Measurements from ENCODE around the gene PTPN1.
"Not testable (repeated sequence)": the region's sequence is repeated elsewhere in the genome, so short reads cannot be mapped to it uniquely, and the experiment has no call there.

The PTPN1 gene

DNA sequence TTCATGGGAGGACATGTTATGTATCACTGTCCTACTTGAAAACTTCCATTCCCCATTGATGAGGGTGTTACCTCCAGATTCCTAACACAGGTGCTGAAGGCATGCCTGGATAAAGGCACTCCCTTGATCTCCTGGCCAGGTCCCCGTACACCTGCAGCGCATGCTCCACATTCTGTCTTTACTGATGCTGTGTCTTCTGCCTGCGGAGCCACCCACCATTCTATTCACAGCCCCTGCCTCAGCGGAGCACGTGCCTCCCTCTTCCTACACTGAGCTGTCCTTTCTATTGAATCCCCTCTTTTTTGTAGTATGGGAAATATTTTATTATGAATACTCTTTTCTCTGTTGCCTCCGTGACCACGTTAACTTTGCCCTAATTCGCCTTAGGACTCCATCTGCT, 25.0 kb downstream of the PTPN1 start:
- TF ChIP-seq, protein P1, sequence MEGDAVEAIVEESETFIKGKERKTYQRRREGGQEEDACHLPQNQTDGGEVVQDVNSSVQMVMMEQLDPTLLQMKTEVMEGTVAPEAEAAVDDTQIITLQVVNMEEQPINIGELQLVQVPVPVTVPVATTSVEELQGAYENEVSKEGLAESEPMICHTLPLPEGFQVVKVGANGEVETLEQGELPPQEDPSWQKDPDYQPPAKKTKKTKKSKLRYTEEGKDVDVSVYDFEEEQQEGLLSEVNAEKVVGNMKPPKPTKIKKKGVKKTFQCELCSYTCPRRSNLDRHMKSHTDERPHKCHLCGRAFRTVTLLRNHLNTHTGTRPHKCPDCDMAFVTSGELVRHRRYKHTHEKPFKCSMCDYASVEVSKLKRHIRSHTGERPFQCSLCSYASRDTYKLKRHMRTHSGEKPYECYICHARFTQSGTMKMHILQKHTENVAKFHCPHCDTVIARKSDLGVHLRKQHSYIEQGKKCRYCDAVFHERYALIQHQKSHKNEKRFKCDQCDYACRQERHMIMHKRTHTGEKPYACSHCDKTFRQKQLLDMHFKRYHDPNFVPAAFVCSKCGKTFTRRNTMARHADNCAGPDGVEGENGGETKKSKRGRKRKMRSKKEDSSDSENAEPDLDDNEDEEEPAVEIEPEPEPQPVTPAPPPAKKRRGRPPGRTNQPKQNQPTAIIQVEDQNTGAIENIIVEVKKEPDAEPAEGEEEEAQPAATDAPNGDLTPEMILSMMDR (IDR thresholded peaks at IDR 0.05) = no peak
- H3K9me3 ChIP-seq = no peaks in the 10 kb centered on the region
- H3K27ac ChIP-seq = peak overlapping the region; percentile 56
- peaks cover 56 to 57% of the 10 kb centered on the region in 2 experiments for H3K4me1 ChIP-seq (ENCODE audit: control insufficient read depth in 1 of 2, insufficient read depth in 1 of 2, low read depth in 1 of 2, low read length in 1 of 2)
- no peak overlapping the region for H3K4me3 ChIP-seq (ENCODE audit: low read depth in 1 of 2, low read length in 1 of 2)
- no peaks in the 10 kb centered on the region for H3K36me3 ChIP-seq
- no peaks in the 10 kb centered on the region for H3K27me3 ChIP-seq

DNA sequence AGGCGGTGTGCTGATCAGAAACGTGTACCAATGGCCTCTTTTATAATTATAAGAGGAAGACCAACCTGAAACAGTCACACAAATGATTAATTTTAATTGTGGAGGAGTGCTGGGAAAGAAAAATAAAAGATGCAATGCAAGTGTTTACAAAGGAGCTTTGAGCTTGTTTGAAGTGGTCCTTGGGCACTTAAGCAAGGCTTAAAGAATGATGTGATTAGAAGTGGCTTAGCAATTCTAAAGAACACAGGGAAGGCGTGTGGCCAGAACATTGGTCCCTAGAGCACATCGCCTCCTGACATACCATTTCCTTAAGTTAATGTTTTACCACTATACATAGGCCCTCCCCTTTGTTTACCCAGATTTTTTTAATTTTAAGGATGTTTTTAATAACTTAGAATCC, 26.1 kb downstream of the PTPN1 start:
- TF ChIP-seq, protein P1 (IDR thresholded peaks at IDR 0.05) = no peak
- H3K4me1 ChIP-seq (ENCODE audit: control insufficient read depth in 1 of 2, insufficient read depth in 1 of 2, low read depth in 1 of 2, low read length in 1 of 2) = peaks cover 68% of the 10 kb centered on the region in 2 experiments

DNA sequence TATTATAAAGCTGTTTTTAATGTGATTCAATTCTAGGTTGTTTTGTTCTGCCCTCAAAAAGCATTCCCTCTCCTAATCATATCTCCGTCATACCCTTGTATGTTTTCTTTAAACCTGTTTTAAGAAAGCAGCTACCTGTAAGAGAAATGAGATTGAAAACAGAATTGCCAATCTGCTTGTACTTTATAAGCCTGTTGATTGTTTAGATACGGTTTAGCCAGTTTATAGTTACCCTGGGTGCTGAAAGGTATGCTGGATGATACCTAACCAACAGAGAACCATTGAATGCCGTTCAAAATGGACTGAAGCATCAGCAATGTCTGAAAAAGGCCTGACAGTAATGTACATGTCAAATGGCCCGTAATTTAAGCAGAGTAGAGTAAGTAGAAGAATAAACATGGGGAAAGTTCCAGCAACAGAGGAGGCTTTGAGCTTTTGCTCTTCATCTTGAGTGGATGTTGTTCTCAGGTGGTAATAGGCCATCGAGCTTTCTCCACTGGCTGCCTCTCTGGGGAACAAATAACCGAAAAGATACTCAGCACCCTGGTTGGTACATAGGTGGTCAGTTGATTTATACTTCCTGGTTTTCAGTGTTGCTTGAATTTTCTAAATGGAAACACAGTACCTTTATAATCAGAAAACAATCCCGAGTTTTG, 27.5 kb downstream of the PTPN1 start:
- H3K27ac ChIP-seq = peak overlapping the region; percentile 83
- peaks cover 71 to 77% of the 10 kb centered on the region in 2 experiments for H3K4me1 ChIP-seq (ENCODE audit: control insufficient read depth in 1 of 2, insufficient read depth in 1 of 2, low read depth in 1 of 2, low read length in 1 of 2)
- H3K4me3 ChIP-seq (ENCODE audit: low read depth in 1 of 2, low read length in 1 of 2) = peak overlapping the region in 1 of 2 experiments; percentile 22
- H3K9me3 ChIP-seq = no peaks in the 10 kb centered on the region
- TF ChIP-seq, protein P1 (IDR thresholded peaks at IDR 0.05) = no peak
- no peaks in the 10 kb centered on the region for H3K36me3 ChIP-seq
- H3K27me3 ChIP-seq = no peaks in the 10 kb centered on the region

More for the DNA sequence above, 26.1 kb downstream of the PTPN1 start:
- Histone ChIP-seq H3K9me3 (no peaks in the 10 kb centered on the region), H3K27ac (no peak overlapping the region), H3K27me3 (no peaks in the 10 kb centered on the region), H3K36me3 (no peaks in the 10 kb centered on the region), H3K4me3 (ENCODE audit: low read depth in 1 of 2, low read length in 1 of 2) (no peak overlapping the region)

DNA sequence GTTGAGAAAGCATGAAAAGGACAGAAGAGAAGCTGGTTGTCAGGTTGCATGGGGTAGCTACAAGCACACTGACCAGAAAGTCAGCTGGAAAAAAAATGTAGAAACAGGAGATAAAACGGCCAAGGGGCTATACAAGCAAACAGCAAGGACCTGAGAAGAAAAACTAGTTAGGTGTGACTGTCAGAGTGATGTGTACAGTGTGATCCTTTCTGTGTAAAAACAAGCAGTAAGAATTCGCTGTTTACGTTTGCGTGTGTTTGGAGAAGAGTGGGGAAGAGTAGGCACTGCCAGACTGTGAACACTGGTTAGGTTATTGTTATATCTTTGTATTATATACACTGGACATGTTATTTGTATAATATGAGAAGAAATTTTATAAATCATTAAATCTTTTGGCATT, 28.1 kb downstream of the PTPN1 start:
- H3K4me1 ChIP-seq (ENCODE audit: control insufficient read depth in 1 of 2, insufficient read depth in 1 of 2, low read depth in 1 of 2, low read length in 1 of 2) = peaks cover 77 to 83% of the 10 kb centered on the region in 2 experiments
- H3K27me3 ChIP-seq = no peaks in the 10 kb centered on the region
- TF ChIP-seq, protein P1 (IDR thresholded peaks at IDR 0.05) = no peak
- no peaks in the 10 kb centered on the region for H3K9me3 ChIP-seq
- H3K36me3 ChIP-seq = no peaks in the 10 kb centered on the region
- peak overlapping the region in 1 of 2 experiments; percentile 22 for H3K4me3 ChIP-seq (ENCODE audit: low read depth in 1 of 2, low read length in 1 of 2)
- H3K27ac ChIP-seq = peak overlapping the region; percentile 83

DNA sequence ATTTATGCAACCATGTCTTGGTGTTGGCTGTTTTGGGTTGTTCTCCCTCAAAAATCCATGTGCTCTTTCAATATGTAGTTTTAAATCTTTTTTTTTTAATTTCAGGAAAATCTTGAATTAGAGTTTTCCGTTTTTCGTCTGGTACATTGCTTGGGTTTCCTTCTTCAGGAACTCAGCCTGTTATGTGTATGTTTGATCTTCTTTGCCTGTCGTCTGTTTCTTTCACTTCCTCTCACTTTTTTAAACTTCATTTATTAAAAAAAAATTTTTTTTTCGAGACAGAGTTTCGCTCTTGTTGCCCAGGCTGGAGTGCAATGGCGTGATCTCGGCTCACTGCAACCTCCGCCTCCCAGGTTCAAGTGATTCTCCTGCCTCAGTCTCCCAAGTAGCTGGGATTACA, 29.6 kb downstream of the PTPN1 start:
- not testable (repeated sequence) for H3K36me3 ChIP-seq; H3K9me3 ChIP-seq; H3K27ac ChIP-seq; H3K4me3 ChIP-seq (ENCODE audit: low read depth in 1 of 2, low read length in 1 of 2); H3K27me3 ChIP-seq
- peaks cover 77 to 78% of the 10 kb centered on the region in 2 experiments for H3K4me1 ChIP-seq (ENCODE audit: control insufficient read depth in 1 of 2, insufficient read depth in 1 of 2, low read depth in 1 of 2, low read length in 1 of 2)

Measured in neutrophil (primary cell).